Peyer's patch (tissue), 4 donors: ENCODE data around the gene SYK.

Source experiments
- CTCF ChIP-seq, 6 experiments: fragments of 450-650 bp in 4 of 6; fragments of 200-600 bp in 2 of 6; sonication (generic) in 1 of 6; IDR thresholded peaks; one replicate each; pipeline ENCODE4 v1.5.1; 2017 to 2019; ENCODE audit warnings: antibody characterized with exemption in 6 of 6, mild to moderate bottlenecking in 3 of 6, moderate library complexity in 1 of 6
- POLR2A ChIP-seq, 2 donors: fragments of 450-650 bp; IDR thresholded peaks; one replicate each; pipeline ENCODE4 v1.5.1; 2017; ENCODE audit warnings: antibody characterized with exemption in 2 of 2, mild to moderate bottlenecking in 2 of 2, moderate library complexity in 2 of 2

GRCh38 chr9:90906316-90907055, 104.9 kb downstream of the SYK start:
- TF ChIP-seq POLR2A (IDR thresholded peaks at IDR 0.05) = no peak
- TF ChIP-seq CTCF (IDR thresholded peaks at IDR 0.05) = no peak
